HepG2 (cell line): ENCODE results near the gene SLC5A5. TPM values are rescaled to one million over a fixed set of nuclear protein-coding genes. Genes with fewer than 3 reads are reported as not detected.

ENCODE experiments used
- GZF1 ChIP-seq: sonication (generic); formaldehyde crosslinking; IDR thresholded peaks from 2 replicates; pipeline ENCODE4 v1.5.1; 2020; ENCODE audit warnings: mild to moderate bottlenecking, missing genetic modification reagents
- HHEX ChIP-seq: IDR thresholded peaks from 2 replicates; pipeline ENCODE4 v1.6.1; 2016; ENCODE audit warnings: control low read depth
- KDM4B ChIP-seq: sonication (generic); formaldehyde crosslinking; IDR thresholded peaks from 2 replicates; pipeline ENCODE4 v1.4.0; 2020; ENCODE audit warnings: missing genetic modification reagents
- KDM5A ChIP-seq: fragments of 200-600 bp; sonication (generic); IDR thresholded peaks from 2 replicates; pipeline ENCODE4 v1.7.0; 2018; ENCODE audit warnings: antibody characterized with exemption, mild to moderate bottlenecking, low read length, borderline replicate concordance
- NFE2L2 ChIP-seq: fragments of 150-350 bp; IDR thresholded peaks from 2 replicates; pipeline ENCODE4 v1.6.1; 2014; ENCODE audit warnings: low read length
- NFKB2 ChIP-seq: sonication (generic); formaldehyde crosslinking; IDR thresholded peaks from 2 replicates; pipeline ENCODE4 v1.4.0; 2020; ENCODE audit warnings: missing genetic modification reagents, borderline replicate concordance
- PRDM15 ChIP-seq: sonication (generic); formaldehyde crosslinking; IDR thresholded peaks from 2 replicates; pipeline ENCODE4 v1.4.0; 2020; ENCODE audit warnings: missing genetic modification reagents
- PRMT3 ChIP-seq: sonication (generic); formaldehyde crosslinking; IDR thresholded peaks from 2 replicates; pipeline ENCODE4 v1.8.1; 2022; ENCODE audit warnings: low read depth, mild to moderate bottlenecking, moderate library complexity, missing genetic modification reagents, borderline replicate concordance
- RAD51 ChIP-seq: fragments of 450-650 bp; IDR thresholded peaks from 2 replicates; pipeline ENCODE4 v1.6.1; 2016; ENCODE audit warnings: borderline replicate concordance
- REL ChIP-seq: sonication (generic); formaldehyde crosslinking; conservative IDR thresholded peaks from 2 replicates; pipeline ENCODE4 v1.8.0; 2022; ENCODE audit warnings: mild to moderate bottlenecking, missing genetic modification reagents, moderate library complexity
- SIN3A ChIP-seq: IDR thresholded peaks from 2 replicates; pipeline ENCODE4 v1.6.1; 2011; ENCODE audit warnings: low read depth, mild to moderate bottlenecking, control low read depth, low read length, borderline replicate concordance
- SMYD3 ChIP-seq: sonication (generic); formaldehyde crosslinking; IDR thresholded peaks from 2 replicates; pipeline ENCODE4 v1.8.1; 2023; ENCODE audit warnings: mild to moderate bottlenecking, missing genetic modification reagents
- SP1 ChIP-seq, 2 experiments: fragments of 450-650 bp in 1 of 2; sonication (generic) in 1 of 2; formaldehyde crosslinking in 1 of 2; IDR thresholded peaks; 2 replicates each; pipeline versions ENCODE4 v1.4.0 to v1.6.1; 2016 to 2020; ENCODE audit warnings: missing genetic modification reagents in 1 of 2
- SPEN ChIP-seq: sonication (generic); formaldehyde crosslinking; IDR thresholded peaks from 2 replicates; pipeline ENCODE4 v1.5.1; 2020; ENCODE audit warnings: low read depth, mild to moderate bottlenecking, missing genetic modification reagents
- TARDBP ChIP-seq: sonication (generic); formaldehyde crosslinking; IDR thresholded peaks from 2 replicates; pipeline ENCODE4 v1.8.0; 2022; ENCODE audit warnings: mild to moderate bottlenecking, missing genetic modification reagents
- TCF7L2 ChIP-seq: IDR thresholded peaks from 2 replicates; pipeline ENCODE4 v1.6.1; 2011; ENCODE audit warnings: mild to moderate bottlenecking, low read depth, low read length, moderate library complexity
- ZC3H4 ChIP-seq: sonication (generic); formaldehyde crosslinking; IDR thresholded peaks from 2 replicates; pipeline ENCODE4 v1.4.0; 2020; ENCODE audit warnings: missing genetic modification reagents, borderline replicate concordance
- ZNF121 ChIP-seq: sonication (generic); formaldehyde crosslinking; IDR thresholded peaks from 2 replicates; pipeline ENCODE4 v1.5.0; 2020; ENCODE audit warnings: mild to moderate bottlenecking, missing genetic modification reagents
- ZNF224 ChIP-seq: sonication (generic); formaldehyde crosslinking; IDR thresholded peaks from 2 replicates; pipeline ENCODE4 v1.5.0; 2020; ENCODE audit warnings: mild to moderate bottlenecking, missing genetic modification reagents
- ZNF510 ChIP-seq: sonication (generic); formaldehyde crosslinking; IDR thresholded peaks from 2 replicates; pipeline ENCODE4 v1.4.0; 2020; ENCODE audit warnings: low read depth, mild to moderate bottlenecking, missing genetic modification reagents
- ZSCAN25 ChIP-seq: sonication (generic); formaldehyde crosslinking; IDR thresholded peaks from 2 replicates; pipeline ENCODE4 v1.8.0; 2022; ENCODE audit warnings: mild to moderate bottlenecking, missing genetic modification reagents
- polyA plus RNA-seq, 8 experiments: library from polyadenylated mRNA; depleted of rRNA in 3 of 8; stranded (reverse) in 7 of 8; unstranded in 1 of 8; fragments of >200 nt; fragmentation: Illumina TruSeq in 4 of 8; extraction: Trizol in 4 of 8; gene quantifications; 2 replicates each; pipeline versions ENCODE4 v1.2.1 to v1.2.3, GENCODE V29; 2011 to 2016; ENCODE audit warnings: low read depth in 4 of 8, missing spikeins in 1 of 8, mixed read lengths in 1 of 8; ENCODE audit not compliant: insufficient read depth in 1 of 8
- total RNA-seq, 5 experiments: library from RNA; depleted of rRNA; stranded (reverse); fragments of >200 nt; fragmentation: Illumina TruSeq; extraction: Trizol; gene quantifications; 2 replicates each; pipeline ENCODE4 v1.2.3, GENCODE V29; 2016; ENCODE audit warnings: low read depth in 1 of 5
- TF ChIP-seq, protein P1 (sequence below): sonication (generic); formaldehyde crosslinking; conservative IDR thresholded peaks from 2 replicates; pipeline ENCODE4 v1.4.0; 2020; ENCODE audit warnings: missing genetic modification reagents
- TF ChIP-seq, protein P2 (sequence below): sonication (generic); formaldehyde crosslinking; IDR thresholded peaks from 2 replicates; pipeline ENCODE4 v1.9.0; 2021; ENCODE audit warnings: missing genetic modification reagents, borderline replicate concordance

SLC5A5 gene
- total and polyA plus RNA-seq, 2 of the 13 experiments (the other 11 are each of a cell fraction or from before 2014, with no cell fraction given): not detected

DNA sequence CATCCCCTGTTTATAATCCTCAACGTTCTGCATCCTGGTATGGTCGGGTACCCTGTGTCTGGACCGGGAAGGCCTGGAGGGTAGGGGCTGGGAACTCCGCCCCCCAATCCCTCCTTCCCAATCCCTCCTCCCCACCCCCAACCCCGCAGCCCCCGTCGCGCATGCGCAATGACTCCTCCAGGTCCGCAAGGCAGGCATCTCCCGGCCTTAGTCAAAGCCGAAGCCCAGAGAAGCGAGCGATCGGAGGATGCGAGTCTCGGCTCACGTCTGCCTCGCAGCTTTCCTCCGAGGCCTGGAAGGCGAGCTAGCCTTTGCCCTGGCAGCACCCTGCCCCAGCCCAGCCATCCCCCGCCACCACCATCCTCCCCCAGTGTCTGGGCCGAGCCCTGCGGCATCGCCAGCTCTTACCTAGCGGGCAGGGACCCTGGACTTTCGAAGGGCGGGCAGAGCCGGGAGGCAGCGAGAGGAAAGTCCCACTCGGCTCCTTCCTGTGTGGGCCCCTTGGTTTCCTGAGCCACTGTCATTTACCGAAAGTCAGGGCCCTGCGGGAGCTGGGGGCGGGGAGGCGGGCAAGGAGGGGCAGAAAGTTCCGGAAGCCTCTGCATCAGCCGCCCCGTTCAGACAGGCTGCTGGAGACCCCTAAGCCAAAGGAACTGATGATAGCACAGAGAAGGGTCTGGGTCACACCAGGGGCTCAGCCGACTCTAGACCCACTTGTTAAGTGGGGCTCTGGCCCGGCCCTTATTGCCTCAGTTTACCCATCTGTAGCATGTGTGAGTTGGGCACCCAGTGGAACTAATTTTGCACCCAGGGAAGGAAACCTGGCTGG, 24.0 kb upstream of the SLC5A5 start, which contains the start of gene JAK3 (continued):
- TF ChIP-seq SP1 (IDR thresholded peaks at IDR 0.05): no peak
- TF ChIP-seq SP1 (CRISPR knock-in tag; IDR thresholded peaks at IDR 0.05): no peak
- 0 out of 2 replicates have a peak, but pooled peaks have one; percentile 23 for TF ChIP-seq SIN3A
- no peak for TF ChIP-seq NFKB2
- TF ChIP-seq PRMT3: no peak
- TF ChIP-seq, protein P1, sequence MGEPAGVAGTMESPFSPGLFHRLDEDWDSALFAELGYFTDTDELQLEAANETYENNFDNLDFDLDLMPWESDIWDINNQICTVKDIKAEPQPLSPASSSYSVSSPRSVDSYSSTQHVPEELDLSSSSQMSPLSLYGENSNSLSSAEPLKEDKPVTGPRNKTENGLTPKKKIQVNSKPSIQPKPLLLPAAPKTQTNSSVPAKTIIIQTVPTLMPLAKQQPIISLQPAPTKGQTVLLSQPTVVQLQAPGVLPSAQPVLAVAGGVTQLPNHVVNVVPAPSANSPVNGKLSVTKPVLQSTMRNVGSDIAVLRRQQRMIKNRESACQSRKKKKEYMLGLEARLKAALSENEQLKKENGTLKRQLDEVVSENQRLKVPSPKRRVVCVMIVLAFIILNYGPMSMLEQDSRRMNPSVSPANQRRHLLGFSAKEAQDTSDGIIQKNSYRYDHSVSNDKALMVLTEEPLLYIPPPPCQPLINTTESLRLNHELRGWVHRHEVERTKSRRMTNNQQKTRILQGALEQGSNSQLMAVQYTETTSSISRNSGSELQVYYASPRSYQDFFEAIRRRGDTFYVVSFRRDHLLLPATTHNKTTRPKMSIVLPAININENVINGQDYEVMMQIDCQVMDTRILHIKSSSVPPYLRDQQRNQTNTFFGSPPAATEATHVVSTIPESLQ (CRISPR knock-in tag): no peak
- TF ChIP-seq SPEN: peak; percentile 62; the same call in 1 of the 2 replicates
- no peak for TF ChIP-seq PRDM15
- TF ChIP-seq HHEX (CRISPR knock-in tag): no peak
- no peak for TF ChIP-seq GZF1 (CRISPR knock-in tag)
- TF ChIP-seq NFE2L2: no peak
- no peak for TF ChIP-seq KDM4B (CRISPR knock-in tag)
- TF ChIP-seq, protein P2, sequence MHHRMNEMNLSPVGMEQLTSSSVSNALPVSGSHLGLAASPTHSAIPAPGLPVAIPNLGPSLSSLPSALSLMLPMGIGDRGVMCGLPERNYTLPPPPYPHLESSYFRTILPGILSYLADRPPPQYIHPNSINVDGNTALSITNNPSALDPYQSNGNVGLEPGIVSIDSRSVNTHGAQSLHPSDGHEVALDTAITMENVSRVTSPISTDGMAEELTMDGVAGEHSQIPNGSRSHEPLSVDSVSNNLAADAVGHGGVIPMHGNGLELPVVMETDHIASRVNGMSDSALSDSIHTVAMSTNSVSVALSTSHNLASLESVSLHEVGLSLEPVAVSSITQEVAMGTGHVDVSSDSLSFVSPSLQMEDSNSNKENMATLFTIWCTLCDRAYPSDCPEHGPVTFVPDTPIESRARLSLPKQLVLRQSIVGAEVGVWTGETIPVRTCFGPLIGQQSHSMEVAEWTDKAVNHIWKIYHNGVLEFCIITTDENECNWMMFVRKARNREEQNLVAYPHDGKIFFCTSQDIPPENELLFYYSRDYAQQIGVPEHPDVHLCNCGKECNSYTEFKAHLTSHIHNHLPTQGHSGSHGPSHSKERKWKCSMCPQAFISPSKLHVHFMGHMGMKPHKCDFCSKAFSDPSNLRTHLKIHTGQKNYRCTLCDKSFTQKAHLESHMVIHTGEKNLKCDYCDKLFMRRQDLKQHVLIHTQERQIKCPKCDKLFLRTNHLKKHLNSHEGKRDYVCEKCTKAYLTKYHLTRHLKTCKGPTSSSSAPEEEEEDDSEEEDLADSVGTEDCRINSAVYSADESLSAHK (CRISPR knock-in tag): no peak
- no peak for TF ChIP-seq SMYD3 (CRISPR knock-in tag)
- no peak for TF ChIP-seq TARDBP (CRISPR knock-in tag)
- no peak for TF ChIP-seq ZNF121 (CRISPR knock-in tag)
- TF ChIP-seq RAD51: no peak
- TF ChIP-seq ZSCAN25: no peak
- no peak for TF ChIP-seq ZNF224
- no peak for TF ChIP-seq ZC3H4 (CRISPR knock-in tag)
- TF ChIP-seq REL (CRISPR knock-in tag): no peak
- TF ChIP-seq ZNF510 (CRISPR knock-in tag): peak; percentile 52; the same call in 1 of the 2 replicates
- no peak for TF ChIP-seq TCF7L2
- no peak for TF ChIP-seq KDM5A
